Erythroblast (primary cell): ENCODE results near the gene GABRR1.

Experiments used
- DNase-seq, 2 experiments: peaks; one replicate each; lab custom pipeline; 2025; lab: John Stamatoyannopoulos, UW
- GATA1 ChIP-seq: IDR thresholded peaks from 2 replicates; pipeline ENCODE4 v1.6.1; 2011; ENCODE audit warnings: low read depth, mild to moderate bottlenecking, control low read depth, low read length, moderate library complexity
- POLR2A ChIP-seq: IDR thresholded peaks from 2 replicates; pipeline ENCODE4 v1.6.1; 2011; ENCODE audit warnings: mild to moderate bottlenecking, low read length

The GABRR1 gene

GRCh38 chr6:89200706-89201215, 16.4 kb downstream of the GABRR1 start:
- TF ChIP-seq GATA1 (no peak), POLR2A (no peak)
- no peak for DNase-seq

- DNase-seq, result no peak
- TF ChIP-seq GATA1 (no peak), POLR2A (no peak)
Measured at GRCh38 chr6:89199579-89199978, 17.6 kb downstream of the GABRR1 start.

- no peak for TF ChIP-seq POLR2A
- no peak for TF ChIP-seq GATA1
- DNase-seq, result no peak
Measured at GRCh38 chr6:89198235-89198634, 18.9 kb downstream of the GABRR1 start.

- DNase-seq, result no peak
- TF ChIP-seq GATA1 (no peak), POLR2A (no peak)
Measured at GRCh38 chr6:89197141-89197540, 20.0 kb downstream of the GABRR1 start.

- TF ChIP-seq POLR2A (no peak), GATA1 (no peak)
- no peak for DNase-seq
Measured at GRCh38 chr6:89194559-89194958, 22.6 kb downstream of the GABRR1 start.

- DNase-seq, result no peak
- TF ChIP-seq POLR2A (no peak), GATA1 (no peak)
Measured at GRCh38 chr6:89190741-89191140, 26.4 kb downstream of the GABRR1 start.

- no peak for DNase-seq
- no peak for TF ChIP-seq POLR2A
- no peak for TF ChIP-seq GATA1
Measured at GRCh38 chr6:89187504-89187903, 29.7 kb downstream of the GABRR1 start.

GRCh38 chr6:89186762-89187161, 30.4 kb downstream of the GABRR1 start:
- no peak for DNase-seq
- TF ChIP-seq GATA1 (no peak), POLR2A (no peak)

- no peak for TF ChIP-seq GATA1
- TF ChIP-seq POLR2A, result no peak
- no peak for DNase-seq
Measured at GRCh38 chr6:89184344-89184743, 32.8 kb downstream of the GABRR1 start.

GRCh38 chr6:89183294-89183693, 33.9 kb downstream of the GABRR1 start:
- DNase-seq, result no peak
- TF ChIP-seq POLR2A (no peak), GATA1 (no peak)

- DNase-seq, result no peak
- TF ChIP-seq GATA1, result no peak
- no peak for TF ChIP-seq POLR2A
Measured at GRCh38 chr6:89180971-89181370, 36.2 kb downstream of the GABRR1 start.

- no peak for DNase-seq
- TF ChIP-seq GATA1 (no peak), POLR2A (no peak)
Measured at GRCh38 chr6:89180112-89180511, 37.0 kb downstream of the GABRR1 start.

GRCh38 chr6:89173634-89174033, 43.5 kb downstream of the GABRR1 start:
- no peak for TF ChIP-seq POLR2A
- TF ChIP-seq GATA1, result no peak

GRCh38 chr6:89172131-89172530, 45.0 kb downstream of the GABRR1 start:
- no peak for DNase-seq
- TF ChIP-seq GATA1 (no peak), POLR2A (no peak)

More at GRCh38 chr6:89173634-89174033, 43.5 kb downstream of the GABRR1 start:
- no peak for DNase-seq

GRCh38 chr6:89162047-89162371, 55.1 kb downstream of the GABRR1 start:
- no peak for DNase-seq
- TF ChIP-seq GATA1 (no peak), POLR2A (no peak)
